GM21825 (cell line): ENCODE results near the gene P4HA3.

Experiments
- ATAC-seq: cut with Tn5 transposase; IDR thresholded peaks from one replicate; pipeline ENCODE4 v1.9.1; 2021; ENCODE audit warnings: mild to moderate bottlenecking, moderate library complexity; ENCODE audit not compliant: unreplicated experiment

The P4HA3 gene

DNA sequence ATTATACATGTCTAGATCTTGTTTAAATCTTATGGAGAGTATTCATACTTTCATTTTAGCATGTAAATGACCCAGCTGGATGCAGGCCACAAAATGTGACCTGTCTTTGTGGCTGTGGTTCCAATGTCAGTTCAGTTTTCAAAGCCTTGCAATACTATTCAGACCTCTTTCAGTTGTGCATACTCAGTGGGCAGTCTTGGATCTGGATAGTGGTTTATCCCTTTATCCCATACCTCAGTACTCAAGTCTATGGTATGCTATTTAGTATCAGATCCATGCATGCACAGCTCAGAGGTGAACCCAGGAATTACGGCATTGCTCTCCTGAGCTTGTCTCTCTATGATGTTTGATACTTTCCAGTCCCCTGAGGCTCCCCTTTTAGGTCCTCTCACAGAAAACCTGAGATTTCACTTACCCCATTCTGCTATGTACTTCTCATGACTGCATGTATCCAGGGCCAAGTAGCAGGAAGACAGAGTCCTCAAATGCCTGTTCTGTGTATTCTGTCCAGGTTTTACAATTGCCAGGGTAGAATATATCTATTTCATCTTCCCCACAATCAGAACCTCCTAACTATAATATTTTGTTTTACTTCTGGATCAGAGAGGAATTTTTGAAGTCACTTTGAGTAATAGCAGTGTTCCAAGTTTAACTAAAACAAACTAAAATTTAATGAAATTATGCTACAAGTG is 6.9 kb upstream of the P4HA3 start:
- ATAC-seq: no peak

- ATAC-seq: no peak
Measured at GRCh38 chr11:74316772-74317505, 5.5 kb upstream of the P4HA3 start.

GRCh38 chr11:74312326-74312725 is 886 bp upstream of the P4HA3 start:
- no peak for ATAC-seq

DNA sequence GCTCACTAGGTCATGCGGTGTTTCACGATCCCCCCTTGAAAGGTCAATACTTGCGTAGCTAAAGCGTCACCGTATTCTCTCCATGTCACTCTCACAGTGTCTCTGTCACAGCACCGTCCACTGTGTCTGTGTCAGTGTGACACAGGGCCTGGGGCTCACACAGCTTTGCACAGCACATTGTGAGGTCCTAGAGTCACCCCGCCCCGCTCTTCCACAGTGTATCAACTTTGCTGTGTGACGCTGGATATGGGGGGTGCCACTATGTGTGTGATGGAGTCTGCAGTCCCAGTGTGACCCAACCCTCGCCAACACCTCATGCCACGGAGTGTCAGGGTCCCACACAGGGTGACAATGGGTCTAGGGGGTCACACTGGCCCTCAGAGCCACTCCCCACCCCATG is 583 bp downstream of the P4HA3 start:
- ATAC-seq: no peak

DNA sequence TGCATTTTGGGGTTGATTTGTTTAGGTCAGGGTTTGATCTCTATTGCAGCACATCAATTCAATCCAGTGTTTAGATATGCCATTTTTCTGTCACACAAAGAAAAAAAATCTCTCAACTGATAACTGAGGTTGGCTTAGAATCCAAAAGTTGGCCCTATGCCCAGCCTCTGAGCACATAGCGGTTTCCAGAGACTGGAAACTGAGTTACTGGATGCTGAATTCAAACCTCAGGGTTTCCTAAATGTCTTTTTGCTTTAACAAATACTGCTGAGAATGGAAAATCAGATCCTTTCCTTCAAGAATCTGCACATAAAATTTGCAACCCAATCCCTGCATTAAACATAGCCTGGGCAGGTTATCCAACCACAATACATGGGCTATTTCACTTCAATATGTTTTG is 4.0 kb downstream of the P4HA3 start:
- ATAC-seq: no peak

DNA sequence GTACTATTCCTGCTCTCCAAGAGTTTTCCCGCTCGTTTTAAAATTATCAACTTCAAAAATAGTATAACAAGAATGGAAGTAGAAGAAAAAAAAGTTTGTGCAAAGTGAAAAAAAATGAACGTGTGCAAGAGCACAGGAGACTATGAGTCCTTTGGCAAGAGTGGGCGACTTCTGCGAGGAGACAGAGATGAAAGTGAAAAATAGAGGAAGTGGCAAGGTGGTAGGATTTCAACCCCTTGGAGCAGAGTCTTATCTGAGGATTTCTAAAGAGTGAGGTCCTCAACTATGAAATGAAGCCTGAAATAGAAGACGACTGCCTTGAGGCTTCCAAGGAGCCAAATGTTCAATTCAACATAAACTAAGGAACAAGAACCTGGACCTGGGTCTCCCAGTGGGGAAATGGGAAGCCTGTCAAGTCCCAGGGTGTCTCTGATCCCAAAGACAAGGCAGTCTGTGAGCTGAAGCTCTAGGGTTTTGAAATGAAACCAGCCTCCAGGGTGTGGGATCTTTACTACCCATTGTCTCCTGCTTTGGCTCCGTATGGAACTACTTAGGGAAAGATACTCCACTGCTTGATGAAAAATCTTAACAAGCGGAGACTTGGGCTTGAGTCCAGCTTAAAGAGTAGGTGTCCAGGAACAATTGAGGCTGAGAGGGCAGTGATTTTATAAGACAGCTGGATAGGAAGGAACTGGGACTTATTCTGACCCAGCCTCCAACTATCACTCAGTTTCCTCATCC is 4.8 kb downstream of the P4HA3 start:
- ATAC-seq: no peak

DNA sequence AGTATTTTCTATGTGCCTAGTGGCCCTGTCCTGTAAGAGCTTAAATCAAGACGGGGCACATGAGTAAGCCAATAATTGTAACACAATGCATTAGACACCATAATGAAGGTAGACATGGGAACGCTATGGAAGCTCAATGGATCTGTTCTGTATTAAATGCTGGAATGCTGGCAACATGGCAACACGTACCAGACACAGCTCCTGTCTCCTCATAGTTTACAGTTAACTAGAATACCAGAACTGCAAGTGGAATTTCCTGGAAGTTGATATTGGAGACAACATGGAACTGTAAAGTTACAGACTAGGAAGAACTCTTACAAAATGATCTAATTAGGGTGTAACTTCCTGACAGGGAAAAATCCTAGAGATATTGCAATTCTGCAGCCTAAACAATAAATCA is 12.4 kb downstream of the P4HA3 start:
- no peak for ATAC-seq

DNA sequence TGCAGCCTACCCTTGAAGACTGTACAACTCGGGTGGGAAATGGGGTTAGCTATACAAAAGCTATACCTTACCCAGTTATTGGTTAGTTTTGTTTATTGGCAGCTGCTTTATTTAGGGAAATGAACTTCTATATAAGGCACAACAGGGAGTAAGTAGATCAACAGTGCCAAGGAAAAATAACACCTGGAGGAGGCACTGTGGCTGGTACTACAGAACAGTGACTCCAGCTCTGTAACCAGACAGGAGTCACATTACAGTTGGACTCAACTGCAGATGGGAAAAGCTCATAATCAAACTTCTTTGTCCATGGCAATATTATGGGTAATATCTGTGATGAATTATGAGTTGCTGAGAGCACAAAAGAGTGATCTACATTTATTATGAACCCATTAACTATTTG is 14.0 kb downstream of the P4HA3 start:
- no peak for ATAC-seq

DNA sequence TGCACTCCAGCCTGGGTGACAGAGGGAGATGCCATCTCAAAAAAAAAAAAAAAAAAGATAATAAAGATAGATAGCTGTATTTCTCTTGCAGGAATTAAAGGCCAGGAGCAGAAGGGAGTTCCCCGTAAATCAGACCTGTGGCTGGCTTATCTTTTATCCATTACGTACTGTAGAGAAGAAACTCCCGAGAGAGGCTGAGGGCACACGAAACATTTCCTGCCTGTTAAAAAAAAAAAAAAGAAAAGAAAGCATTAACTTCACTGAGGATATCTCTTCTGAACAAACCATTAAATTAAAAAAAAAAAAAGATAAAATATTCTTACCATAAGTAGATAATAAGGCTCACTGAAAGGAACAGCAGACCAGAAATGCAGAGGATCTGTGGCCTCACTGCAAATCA is 22.5 kb downstream of the P4HA3 start:
- no peak for ATAC-seq

GRCh38 chr11:74288161-74288560 is 23.3 kb downstream of the P4HA3 start:
- no peak for ATAC-seq

DNA sequence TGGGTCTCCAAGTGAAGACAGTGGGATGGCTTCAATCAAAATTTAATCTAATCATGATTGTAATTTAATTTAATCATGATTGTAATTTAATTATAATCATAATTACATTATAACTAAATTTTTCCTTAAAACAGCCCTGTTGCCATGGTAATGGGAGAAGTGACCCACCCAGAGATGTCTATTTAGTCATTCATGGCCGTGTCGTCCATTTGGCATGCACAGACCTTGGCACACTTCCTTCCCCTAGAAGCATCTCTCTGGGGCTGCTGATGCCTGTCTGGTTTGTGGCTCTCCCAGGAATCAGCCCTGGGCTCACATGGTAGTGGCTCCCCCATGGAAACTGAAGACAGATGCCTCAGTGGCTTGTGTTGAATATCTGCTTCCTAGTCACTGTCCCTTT is 27.0 kb downstream of the P4HA3 start:
- ATAC-seq: no peak

- ATAC-seq: no peak
Measured at GRCh38 chr11:74283580-74284180, 27.8 kb downstream of the P4HA3 start.

- no peak for ATAC-seq
Measured at GRCh38 chr11:74282914-74283371, 28.5 kb downstream of the P4HA3 start.

GRCh38 chr11:74282421-74282820 is 29.0 kb downstream of the P4HA3 start:
- ATAC-seq: no peak

GRCh38 chr11:74280494-74280893 is 30.9 kb downstream of the P4HA3 start:
- ATAC-seq: no peak

- ATAC-seq: no peak
Measured at GRCh38 chr11:74279256-74279655, 32.2 kb downstream of the P4HA3 start.

GRCh38 chr11:74278721-74279161 is 32.7 kb downstream of the P4HA3 start:
- no peak for ATAC-seq

DNA sequence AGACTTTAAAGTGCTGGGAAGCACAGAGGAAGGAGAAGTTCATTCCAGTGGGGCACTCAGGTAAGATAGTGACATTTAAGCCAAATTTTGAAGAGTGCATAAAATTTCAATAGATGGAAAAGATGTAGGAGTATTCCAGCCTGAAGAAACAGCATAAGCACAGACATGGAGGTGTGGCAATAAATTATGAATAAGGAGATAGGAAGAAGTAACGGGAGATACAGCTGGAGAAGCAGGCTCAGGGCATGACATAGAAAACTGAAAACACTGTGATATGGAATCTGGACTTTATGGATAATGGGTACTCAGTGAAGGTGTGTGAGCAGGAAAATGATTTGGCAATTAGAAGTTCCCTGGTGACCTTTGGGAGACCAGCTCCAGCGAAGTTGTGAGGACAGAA is 33.3 kb downstream of the P4HA3 start:
- ATAC-seq: no peak

DNA sequence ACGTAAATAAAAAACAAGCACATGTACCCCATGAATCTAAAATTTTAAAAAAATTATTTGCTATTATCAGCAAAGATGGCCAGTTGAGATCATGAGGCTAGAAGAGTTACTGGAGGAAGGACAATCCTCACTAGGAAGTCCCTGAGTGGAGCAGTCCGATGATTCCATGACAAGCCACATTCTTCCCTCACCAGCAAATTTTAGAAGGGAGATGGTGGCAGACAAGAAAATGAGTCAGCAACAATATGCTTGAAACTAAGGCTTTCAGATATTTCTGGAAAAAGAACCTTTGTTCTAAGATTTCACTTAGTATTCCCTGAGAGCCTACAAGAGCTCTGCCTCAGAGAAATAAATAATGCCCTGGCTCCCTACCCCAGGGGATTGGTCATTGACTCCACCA is 34.9 kb downstream of the P4HA3 start:
- no peak for ATAC-seq

DNA sequence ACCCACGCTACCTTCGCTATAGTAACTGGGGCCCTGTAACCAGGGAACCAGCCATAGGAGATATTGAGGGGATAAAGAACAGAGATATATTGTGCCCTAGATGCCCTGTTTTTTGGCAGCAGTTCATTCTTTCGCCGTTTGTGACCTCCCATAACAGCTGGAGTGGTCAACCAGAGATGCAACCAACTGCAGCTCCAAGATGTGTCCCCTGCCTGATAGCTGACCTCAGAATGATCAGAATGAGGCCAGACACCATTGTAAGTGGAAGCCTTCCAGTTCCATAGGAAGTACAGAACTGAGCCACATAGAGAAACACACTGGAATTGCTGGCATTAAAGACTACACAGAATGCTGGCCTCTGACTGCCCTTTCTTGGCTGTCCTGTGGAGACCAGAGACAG is 39.2 kb downstream of the P4HA3 start:
- no peak for ATAC-seq

GRCh38 chr11:74269161-74269811 is 42.2 kb downstream of the P4HA3 start:
- ATAC-seq: no peak
